Right atrium auricular region (tissue), 2 donors: Measurements from ENCODE around the gene TMUB2. TPM values are rescaled to one million over a fixed set of nuclear protein-coding genes. Genes with fewer than 3 reads are reported as not detected.
A peak's percentile ranks its signal among the peaks of the same experiment; 100 is the strongest.

Source experiments
- DNase-seq: peaks from one replicate; pipeline ENCODE4 v3.0.0-alpha.2; 2019; ENCODE audit warnings: low spot score
- H3K27ac ChIP-seq, 2 donors: fragments of 200-600 bp; sonication (generic); 1 replicate in 1 of 2; 2 replicates in 1 of 2; pipeline ENCODE4 v1.5.1; 2016 to 2019
- H3K27me3 ChIP-seq, 2 donors: fragments of 200-600 bp; sonication (generic); one replicate each; pipeline versions ENCODE4 v1.5.1 to v1.6.0; 2017 to 2019
- H3K36me3 ChIP-seq: fragments of 200-600 bp; sonication (generic); one replicate; pipeline ENCODE4 v1.5.1; 2016
- H3K4me1 ChIP-seq, 2 donors: fragments of 200-600 bp; sonication (generic); one replicate each; pipeline versions ENCODE4 v1.5.1 to v1.6.0; 2017 to 2019
- H3K4me3 ChIP-seq, 2 donors: fragments of 200-600 bp; sonication (generic); 1 replicate in 1 of 2; 2 replicates in 1 of 2; pipeline ENCODE4 v1.5.1; 2017 to 2019; ENCODE audit warnings: mild to moderate bottlenecking in 1 of 2, moderate library complexity in 1 of 2
- H3K9me3 ChIP-seq, 2 donors: fragments of 200-600 bp; sonication (generic); one replicate each; pipeline ENCODE4 v1.5.1; 2019
- total RNA-seq, 2 donors: library from RNA; depleted of rRNA; stranded (reverse); fragments of >200 nt; gene quantifications; one replicate each; pipeline ENCODE4 v1.1.0, GENCODE V29; 2016
- TF ChIP-seq, protein P1 (sequence below), 2 donors: fragments of 200-600 bp; sonication (generic); IDR thresholded peaks; one replicate each; pipeline ENCODE4 v1.5.1; 2019; ENCODE audit warnings: antibody characterized with exemption in 2 of 2

The TMUB2 gene
- total RNA-seq, 2 donors from 2014 or later: 26.4 to 26.6 TPM

DNA sequence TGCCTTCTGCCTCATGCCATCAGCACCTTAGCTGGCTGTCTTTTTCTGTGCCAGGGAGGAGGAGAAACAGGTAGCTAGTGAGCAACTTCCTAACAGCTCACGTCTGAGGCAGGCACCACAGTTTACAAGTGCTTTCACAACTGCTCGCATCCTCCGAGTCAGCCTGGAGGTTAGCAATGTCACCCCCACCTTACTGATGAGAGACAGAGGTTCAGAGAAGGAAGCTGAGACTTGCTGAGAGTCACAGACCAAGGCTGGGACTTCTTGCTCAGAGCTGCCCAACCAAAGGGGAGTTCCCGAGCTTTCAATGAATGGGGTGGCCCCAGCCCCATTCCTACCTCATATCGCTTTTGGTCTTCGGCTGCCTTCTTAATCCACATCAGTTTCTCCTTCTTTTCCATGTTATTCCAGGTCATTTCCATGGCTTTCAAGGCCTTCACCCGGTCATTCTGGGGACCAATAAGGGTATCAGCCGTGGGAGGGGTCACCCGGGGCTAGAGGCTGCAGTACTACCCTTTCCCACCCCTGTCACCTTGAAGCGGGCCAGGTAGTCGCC lies 23.1 kb downstream of the TMUB2 start:
- peak overlapping the region; percentile 47 to 56 for H3K27ac ChIP-seq
- no peaks in the 10 kb centered on the region for H3K9me3 ChIP-seq
- H3K4me3 ChIP-seq: no peak overlapping the region
- DNase-seq: no peak
- TF ChIP-seq, protein P1, sequence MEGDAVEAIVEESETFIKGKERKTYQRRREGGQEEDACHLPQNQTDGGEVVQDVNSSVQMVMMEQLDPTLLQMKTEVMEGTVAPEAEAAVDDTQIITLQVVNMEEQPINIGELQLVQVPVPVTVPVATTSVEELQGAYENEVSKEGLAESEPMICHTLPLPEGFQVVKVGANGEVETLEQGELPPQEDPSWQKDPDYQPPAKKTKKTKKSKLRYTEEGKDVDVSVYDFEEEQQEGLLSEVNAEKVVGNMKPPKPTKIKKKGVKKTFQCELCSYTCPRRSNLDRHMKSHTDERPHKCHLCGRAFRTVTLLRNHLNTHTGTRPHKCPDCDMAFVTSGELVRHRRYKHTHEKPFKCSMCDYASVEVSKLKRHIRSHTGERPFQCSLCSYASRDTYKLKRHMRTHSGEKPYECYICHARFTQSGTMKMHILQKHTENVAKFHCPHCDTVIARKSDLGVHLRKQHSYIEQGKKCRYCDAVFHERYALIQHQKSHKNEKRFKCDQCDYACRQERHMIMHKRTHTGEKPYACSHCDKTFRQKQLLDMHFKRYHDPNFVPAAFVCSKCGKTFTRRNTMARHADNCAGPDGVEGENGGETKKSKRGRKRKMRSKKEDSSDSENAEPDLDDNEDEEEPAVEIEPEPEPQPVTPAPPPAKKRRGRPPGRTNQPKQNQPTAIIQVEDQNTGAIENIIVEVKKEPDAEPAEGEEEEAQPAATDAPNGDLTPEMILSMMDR (IDR thresholded peaks at IDR 0.05): no peak
- H3K36me3 ChIP-seq: peaks cover 57% of the 10 kb centered on the region
- H3K4me1 ChIP-seq: peaks cover 0 to 15% of the 10 kb centered on the region in 2 donors
- no peaks in the 10 kb centered on the region for H3K27me3 ChIP-seq

DNA sequence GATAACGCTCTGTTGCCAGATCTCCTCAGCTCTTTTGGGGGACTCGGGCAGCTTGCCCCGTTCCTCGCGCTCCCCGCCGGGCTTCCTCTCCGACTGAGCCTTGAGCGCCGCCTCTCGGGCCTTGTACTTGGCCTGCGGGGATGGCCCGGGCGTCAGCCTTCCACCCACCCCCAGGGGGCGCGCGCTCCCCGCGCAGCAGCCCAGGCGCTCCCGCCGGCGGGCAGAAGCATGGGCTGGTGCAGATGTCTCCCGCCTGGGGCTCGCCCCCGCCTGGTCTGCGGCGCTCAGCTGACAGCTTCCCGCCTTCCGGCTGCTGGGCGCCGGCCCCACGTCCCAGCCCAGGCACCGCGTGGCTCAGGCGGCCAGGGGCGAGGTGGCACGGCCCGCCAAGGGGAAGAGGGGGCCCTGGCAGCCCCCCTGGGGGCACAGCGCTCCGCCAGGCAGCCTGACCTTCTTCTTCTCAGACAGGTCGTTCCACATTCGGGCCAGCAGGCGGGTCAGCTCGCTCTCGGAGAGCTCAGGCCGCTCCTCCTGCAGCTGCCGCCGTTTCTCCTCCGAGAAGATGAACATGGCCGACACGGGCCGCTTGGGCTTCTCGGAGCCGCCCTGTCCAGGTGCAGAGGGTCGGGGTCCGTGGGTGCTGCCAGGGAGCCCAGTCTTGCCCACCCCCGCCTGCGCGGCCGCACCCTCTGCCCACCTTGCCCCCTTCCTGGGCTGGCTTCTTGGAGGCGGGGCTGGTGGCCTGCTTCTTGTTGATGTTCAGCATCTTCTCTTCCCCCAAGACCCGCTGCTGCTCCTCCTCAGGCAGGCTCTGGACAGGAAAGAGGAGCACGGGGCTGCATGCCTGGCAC lies 23.8 kb downstream of the TMUB2 start:
- H3K27me3 ChIP-seq: no peaks in the 10 kb centered on the region
- peaks cover 0 to 15% of the 10 kb centered on the region in 2 donors for H3K4me1 ChIP-seq
- peak overlapping the region; percentile 47 to 56 for H3K27ac ChIP-seq
- DNase-seq: peak; percentile 92
- no peak overlapping the region for H3K4me3 ChIP-seq
- peaks cover 64% of the 10 kb centered on the region for H3K36me3 ChIP-seq
- H3K9me3 ChIP-seq: no peaks in the 10 kb centered on the region
- TF ChIP-seq, protein P1 (IDR thresholded peaks at IDR 0.05): peak; percentile 96 to 100

DNA sequence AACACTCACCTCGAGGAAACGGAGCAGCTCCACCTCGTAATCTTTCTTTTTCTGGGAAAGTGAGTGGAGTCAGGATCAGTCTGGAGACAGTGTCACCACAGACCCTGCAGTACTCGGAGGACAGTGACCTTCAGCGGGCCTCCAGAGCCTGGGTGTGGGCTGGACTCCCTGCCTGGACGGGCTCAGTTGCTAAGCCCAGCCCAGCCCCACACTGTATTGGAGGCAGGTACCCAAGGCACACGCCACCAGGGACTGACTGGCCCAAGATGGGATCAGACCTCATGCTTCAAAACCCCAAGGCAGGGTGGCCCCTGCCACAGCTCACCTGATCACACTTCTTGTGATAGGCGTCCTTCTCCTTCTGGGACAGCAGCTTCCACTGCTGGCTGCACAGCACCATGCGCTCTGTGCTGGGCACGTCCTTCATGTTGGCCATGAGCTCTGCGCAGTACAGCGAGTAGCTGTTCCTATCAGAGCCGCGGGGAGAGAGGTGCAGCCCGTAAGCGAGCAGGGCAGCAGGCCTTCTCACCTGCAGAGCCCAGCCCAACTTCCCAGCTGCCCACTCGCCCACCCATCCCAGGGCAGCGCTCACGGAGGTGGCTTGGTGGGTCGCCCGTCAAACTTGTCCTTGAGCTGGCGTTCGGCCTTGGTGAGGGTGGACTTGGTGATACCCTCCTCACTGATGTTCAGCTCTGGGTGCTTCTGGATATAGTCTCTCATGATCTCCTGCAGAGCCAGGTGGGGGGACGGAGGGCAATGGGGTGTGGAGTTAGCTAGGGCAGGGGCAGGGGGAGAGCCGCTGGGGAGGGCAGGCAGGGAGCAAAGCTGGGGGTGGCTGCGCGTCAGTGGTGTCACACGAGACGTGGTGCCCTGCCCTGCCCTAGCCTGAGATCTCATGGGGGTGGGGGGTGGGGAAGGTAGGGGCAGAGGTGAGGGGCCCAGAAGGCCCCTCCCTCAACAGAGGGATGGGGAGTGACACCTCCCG lies 24.8 kb downstream of the TMUB2 start:
- peaks cover 71% of the 10 kb centered on the region for H3K36me3 ChIP-seq
- H3K27me3 ChIP-seq: no peaks in the 10 kb centered on the region
- TF ChIP-seq, protein P1 (IDR thresholded peaks at IDR 0.05): no peak
- H3K4me3 ChIP-seq: no peak overlapping the region
- no peak for DNase-seq
- no peak overlapping the region for H3K27ac ChIP-seq
- peaks cover 0 to 21% of the 10 kb centered on the region in 2 donors for H3K4me1 ChIP-seq
- H3K9me3 ChIP-seq: no peaks in the 10 kb centered on the region

DNA sequence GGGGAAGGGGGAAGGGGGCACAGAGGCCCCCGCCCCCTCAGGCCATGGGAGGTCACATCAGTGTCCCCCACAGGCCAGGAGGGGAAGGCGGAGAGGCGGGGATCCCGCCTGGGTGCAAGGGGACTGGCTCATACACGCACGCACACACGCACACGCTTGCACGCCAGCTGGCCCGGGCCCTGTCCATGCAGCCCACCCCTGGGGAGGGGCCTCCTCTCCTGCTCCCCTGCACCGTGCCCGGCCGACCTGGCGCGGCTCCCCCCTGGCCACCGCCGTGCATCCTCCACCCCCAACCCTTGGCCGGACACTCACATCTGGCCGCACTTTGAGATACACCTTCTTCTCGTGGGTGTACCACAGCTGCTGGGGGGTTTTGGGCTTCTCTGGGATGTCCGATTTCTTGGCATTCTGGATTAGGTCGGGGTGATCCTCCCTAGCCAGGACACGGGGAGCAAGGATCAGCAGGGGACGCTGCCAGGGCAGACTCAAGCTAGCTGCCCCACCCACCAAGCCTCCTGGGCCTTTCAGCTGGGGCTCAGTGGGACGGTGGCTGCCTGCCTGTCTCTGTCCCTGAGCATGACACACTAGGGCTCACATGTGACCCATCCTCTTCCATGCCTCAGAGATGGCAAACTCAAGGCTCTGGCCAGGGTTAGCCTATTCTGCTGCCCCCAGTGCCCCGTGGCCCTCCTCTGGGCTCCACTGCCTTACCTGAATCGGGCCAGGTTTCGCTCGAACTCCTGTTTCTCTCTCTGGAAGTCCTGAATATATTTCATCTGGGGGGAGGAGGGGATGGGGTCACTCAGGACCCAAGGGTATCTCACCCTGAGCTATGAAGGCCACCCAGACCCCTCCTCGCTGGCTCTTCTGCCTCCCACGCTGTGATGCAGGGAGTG lies 26.0 kb downstream of the TMUB2 start:
- H3K9me3 ChIP-seq: no peaks in the 10 kb centered on the region
- no peak overlapping the region for H3K27ac ChIP-seq
- DNase-seq: no peak
- peaks cover 0 to 33% of the 10 kb centered on the region in 2 donors for H3K4me1 ChIP-seq
- TF ChIP-seq, protein P1 (IDR thresholded peaks at IDR 0.05): no peak
- H3K36me3 ChIP-seq: peaks cover 65% of the 10 kb centered on the region
- H3K27me3 ChIP-seq: no peaks in the 10 kb centered on the region
- no peak overlapping the region for H3K4me3 ChIP-seq
